GM23248 (cell line): Measurements from ENCODE around the gene LRRC75A.

Experiments
- EZH2 ChIP-seq: fragments of 200-600 bp; sonication (generic); IDR thresholded peaks from 2 replicates; pipeline ENCODE4 v1.6.1; 2018; ENCODE audit warnings: antibody characterized with exemption, mild to moderate bottlenecking; ENCODE audit not compliant: insufficient read depth, poor library complexity, severe bottlenecking
- EZH2phosphoT487 ChIP-seq: fragments of 200-600 bp; sonication (generic); IDR thresholded peaks from 2 replicates; pipeline ENCODE4 v1.6.1; 2018; ENCODE audit warnings: antibody characterized with exemption, moderate library complexity, mild to moderate bottlenecking, low read depth; ENCODE audit not compliant: insufficient read depth

DNA sequence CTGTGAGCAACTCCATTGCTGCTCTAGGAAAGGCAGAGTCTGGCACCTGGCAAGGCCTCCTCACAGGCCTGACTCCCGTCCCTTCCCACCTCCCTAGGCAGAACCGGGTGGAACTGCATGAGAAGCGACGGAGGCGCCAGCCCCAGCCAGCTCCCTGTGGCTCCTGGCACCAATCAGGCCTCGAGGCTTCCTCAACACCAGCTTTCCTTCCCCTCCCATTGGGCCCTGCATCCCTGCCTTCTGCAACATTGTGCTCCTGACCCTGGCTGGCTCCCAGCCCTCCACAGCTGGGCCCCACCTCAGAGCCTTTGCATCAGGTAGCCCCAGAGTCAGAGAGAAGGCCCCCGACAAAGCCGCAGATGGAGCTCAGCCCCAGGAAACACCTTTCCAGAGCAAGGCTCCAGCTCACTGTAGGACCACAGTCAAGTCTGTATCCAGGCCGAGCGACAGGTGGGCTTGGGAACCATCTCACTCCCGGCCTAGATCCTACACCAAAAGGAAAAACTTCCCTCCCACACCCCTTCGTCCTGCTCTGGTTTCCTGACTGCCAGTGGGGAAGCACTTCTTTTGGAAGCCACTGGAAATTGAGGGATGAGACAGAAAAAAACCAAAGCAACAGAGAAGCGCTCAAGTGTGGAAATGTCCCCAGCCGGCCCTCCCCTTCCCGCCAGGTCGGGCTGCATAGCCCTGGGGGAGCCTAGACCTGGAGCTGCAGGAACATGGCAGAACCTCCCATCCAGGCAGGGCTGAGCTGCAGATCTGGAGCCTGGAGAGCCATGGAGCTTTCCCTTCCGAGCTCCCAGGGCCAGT is 31.0 kb downstream of the LRRC75A start:
- TF ChIP-seq EZH2 (no peak), EZH2phosphoT487 (no peak)
